ENCODE data around the gene BCL2L12. TPM values are rescaled to one million over a fixed set of nuclear protein-coding genes. Genes with fewer than 3 reads are reported as not detected.
"Not testable (repeated sequence)": the region's sequence is repeated elsewhere in the genome, so short reads cannot be mapped to it uniquely, and the experiment has no call there.

Gene BCL2L12
- total and polyA plus RNA-seq, 4 donors, result 1.6 to 15.7 (median 6.8) TPM

- Histone ChIP-seq H3K27ac (ENCODE audit: low read depth in 1 of 2, low read length in 2 of 2) (peak overlapping the region in 1 of 2 donors; percentile 80), H3K36me3 (ENCODE audit: control insufficient read depth in 4 of 4, insufficient read depth in 3 of 4, low read depth in 1 of 4, low read length in 3 of 4) (no peaks in the 10 kb centered on the region), H3K9me3 (ENCODE audit: control insufficient read depth in 4 of 4, low read length in 3 of 4) (no peaks in the 10 kb centered on the region), H3K4me3 (ENCODE audit: low read depth in 1 of 3, low read length in 3 of 3) (no peak overlapping the region), H3K9ac (ENCODE audit: low read depth in 1 of 2, low read length in 2 of 2) (no peak overlapping the region), H3K27me3 (ENCODE audit: control insufficient read depth in 4 of 4, insufficient read depth in 4 of 4, low read length in 3 of 4) (no peaks in the 10 kb centered on the region), H3K4me1 (ENCODE audit: control insufficient read depth in 4 of 4, insufficient read depth in 4 of 4, low read length in 3 of 4) (no peaks in the 10 kb centered on the region)
- 93% methylated on average over 8 of the region's 8 CpGs for WGBS
- no peak for DNase-seq (ENCODE audit: low spot score)
- TF ChIP-seq NR2F2 (IDR thresholded peaks at IDR 0.05), result no peak
- TF ChIP-seq SP1 (IDR thresholded peaks at IDR 0.05), result no peak
- TF ChIP-seq RXRA (IDR thresholded peaks at IDR 0.05), result no peak
- TF ChIP-seq ATF3 (IDR thresholded peaks at IDR 0.05), result no peak
- TF ChIP-seq MAX (IDR thresholded peaks at IDR 0.05), result no peak
- no peak for TF ChIP-seq RAD21 (IDR thresholded peaks at IDR 0.05)
- no peak for TF ChIP-seq TAF1 (conservative IDR thresholded peaks at IDR 0.05)
- no peak for TF ChIP-seq EGR1 (IDR thresholded peaks at IDR 0.05; ENCODE audit: low read depth in 2 of 2)
- no peak for TF ChIP-seq GABPA (IDR thresholded peaks at IDR 0.05 in 1 of 2, conservative IDR thresholded peaks at IDR 0.05 in 1 of 2)
- no peak for TF ChIP-seq JUND (IDR thresholded peaks at IDR 0.05)
- TF ChIP-seq HNF4A (conservative IDR thresholded peaks at IDR 0.05), result no peak
- TF ChIP-seq ZBTB33 (IDR thresholded peaks at IDR 0.05), result no peak
- no peak for TF ChIP-seq FOXA2 (IDR thresholded peaks at IDR 0.05)
Observed at GRCh38 chr19:49718511-49718910, 52.8 kb downstream of the BCL2L12 start.

- H3K27me3 ChIP-seq (ENCODE audit: control insufficient read depth in 4 of 4, insufficient read depth in 4 of 4, low read length in 3 of 4), result no peaks in the 10 kb centered on the region
- TF ChIP-seq MAX (IDR thresholded peaks at IDR 0.05), result no peak
- TF ChIP-seq JUND (IDR thresholded peaks at IDR 0.05), result no peak
- TF ChIP-seq TAF1 (conservative IDR thresholded peaks at IDR 0.05), result no peak
- no peak for TF ChIP-seq EGR1 (IDR thresholded peaks at IDR 0.05; ENCODE audit: low read depth in 2 of 2)
- no peak for TF ChIP-seq RAD21 (IDR thresholded peaks at IDR 0.05)
- no peaks in the 10 kb centered on the region for H3K36me3 ChIP-seq (ENCODE audit: control insufficient read depth in 4 of 4, insufficient read depth in 3 of 4, low read depth in 1 of 4, low read length in 3 of 4)
- WGBS, result 82% methylated on average over 6 of the region's 6 CpGs
- no peak overlapping the region for H3K9ac ChIP-seq (ENCODE audit: low read depth in 1 of 2, low read length in 2 of 2)
- no peak overlapping the region for H3K27ac ChIP-seq (ENCODE audit: low read depth in 1 of 2, low read length in 2 of 2)
- H3K4me3 ChIP-seq (ENCODE audit: low read depth in 1 of 3, low read length in 3 of 3), result no peak overlapping the region
- H3K4me1 ChIP-seq (ENCODE audit: control insufficient read depth in 4 of 4, insufficient read depth in 4 of 4, low read length in 3 of 4), result no peaks in the 10 kb centered on the region
- no peak for DNase-seq (ENCODE audit: low spot score)
- no peaks in the 10 kb centered on the region for H3K9me3 ChIP-seq (ENCODE audit: control insufficient read depth in 4 of 4, low read length in 3 of 4)
Observed at GRCh38 chr19:49718991-49719390, 53.3 kb downstream of the BCL2L12 start.

GRCh38 chr19:49719420-49719819 is 53.7 kb downstream of the BCL2L12 start:
- H3K27me3 ChIP-seq (ENCODE audit: control insufficient read depth in 4 of 4, insufficient read depth in 4 of 4, low read length in 3 of 4); H3K9me3 ChIP-seq (ENCODE audit: control insufficient read depth in 4 of 4, low read length in 3 of 4); H3K9ac ChIP-seq (ENCODE audit: low read depth in 1 of 2, low read length in 2 of 2); DNase-seq (ENCODE audit: low spot score); H3K36me3 ChIP-seq (ENCODE audit: control insufficient read depth in 4 of 4, insufficient read depth in 3 of 4, low read depth in 1 of 4, low read length in 3 of 4); H3K4me1 ChIP-seq (ENCODE audit: control insufficient read depth in 4 of 4, insufficient read depth in 4 of 4, low read length in 3 of 4); H3K4me3 ChIP-seq (ENCODE audit: low read depth in 1 of 3, low read length in 3 of 3); H3K27ac ChIP-seq (ENCODE audit: low read depth in 1 of 2, low read length in 2 of 2): not testable (repeated sequence)
- WGBS, result 74% methylated on average over 22 of the region's 22 CpGs

Small RNA genes lying within 50 kb of the gene (small RNA-seq; reads per million reads assigned to genes)
- not detected for gene MIR5088

Other genes starting within 250 kb of the BCL2L12 start
- not detected for gene PTH2, start 242.5 kb upstream of the BCL2L12 start, total RNA-seq
- gene PTH2, start 242.5 kb upstream of the BCL2L12 start, polyA plus RNA-seq, result not detected
- gene GFY, start 240.5 kb upstream of the BCL2L12 start, total RNA-seq, result not detected
- not detected for gene GFY, start 240.5 kb upstream of the BCL2L12 start, polyA plus RNA-seq
- under 1 TPM in 1 of 2 donors, not detected in 1; 0.08 TPM for gene SLC17A7, start 224.4 kb upstream of the BCL2L12 start, total RNA-seq
- gene SLC17A7, start 224.4 kb upstream of the BCL2L12 start, polyA plus RNA-seq, result under 1 TPM in 1 of 2 donors, not detected in 1; 0.06 TPM
- 10 to 100 TPM; 48.6 to 59.4 TPM for gene PIH1D1, start 214.1 kb upstream of the BCL2L12 start, total RNA-seq
- gene PIH1D1, start 214.1 kb upstream of the BCL2L12 start, polyA plus RNA-seq, result 10 to 100 TPM; 41.4 to 45.8 TPM
- gene ALDH16A1, start 212.7 kb upstream of the BCL2L12 start, total RNA-seq, result 10 to 100 TPM; 21.3 to 35.8 TPM
- gene ALDH16A1, start 212.7 kb upstream of the BCL2L12 start, polyA plus RNA-seq, result 10 to 100 TPM in 1 of 2 donors, 1 to 10 TPM in 1; 5.2 to 21.8 TPM
- gene FLT3LG, start 191.7 kb upstream of the BCL2L12 start, total RNA-seq, result 1 to 10 TPM in 1 of 2 donors, under 1 TPM in 1; 0.65 to 1.8 TPM
- gene FLT3LG, start 191.7 kb upstream of the BCL2L12 start, polyA plus RNA-seq, result 1 to 10 TPM; 2.5 to 4.3 TPM
- gene RPL13A, start 178.3 kb upstream of the BCL2L12 start, total RNA-seq, result 1,000 to 10,000 TPM in 1 of 2 donors, 100 to 1,000 TPM in 1; 444 to 1,553 TPM
- gene RPL13A, start 178.3 kb upstream of the BCL2L12 start, polyA plus RNA-seq, result 1,000 to 10,000 TPM in 1 of 2 donors, 100 to 1,000 TPM in 1; 472 to 1,021 TPM
- 1,000 to 10,000 TPM in 1 of 2 donors, 100 to 1,000 TPM in 1; 985 to 1,212 TPM for gene RPS11, start 169.5 kb upstream of the BCL2L12 start, total RNA-seq
- 1,000 to 10,000 TPM in 1 of 2 donors, 100 to 1,000 TPM in 1; 514 to 1,329 TPM for gene RPS11, start 169.5 kb upstream of the BCL2L12 start, polyA plus RNA-seq
- 100 to 1,000 TPM; 123 to 146 TPM for gene FCGRT, start 153.3 kb upstream of the BCL2L12 start, total RNA-seq
- gene FCGRT, start 153.3 kb upstream of the BCL2L12 start, polyA plus RNA-seq, result 100 to 1,000 TPM; 237 TPM
- 1 to 10 TPM; 4.9 to 9.8 TPM for gene RCN3, start 137.9 kb upstream of the BCL2L12 start, total RNA-seq
- gene RCN3, start 137.9 kb upstream of the BCL2L12 start, polyA plus RNA-seq, result 1 to 10 TPM; 5.8 to 8.2 TPM
- 10 to 100 TPM; 19.3 to 33.3 TPM for gene NOSIP, start 85.4 kb upstream of the BCL2L12 start, total RNA-seq
- gene NOSIP, start 85.4 kb upstream of the BCL2L12 start, polyA plus RNA-seq, result 10 to 100 TPM; 27.7 to 45.2 TPM
- gene PRRG2, start 84.6 kb upstream of the BCL2L12 start, total RNA-seq, result 1 to 10 TPM; 1.1 to 1.4 TPM
- gene PRRG2, start 84.6 kb upstream of the BCL2L12 start, polyA plus RNA-seq, result 1 to 10 TPM; 2.8 TPM
- 1 to 10 TPM; 2.8 TPM for gene PRR12, start 74.8 kb upstream of the BCL2L12 start, total RNA-seq
- gene PRR12, start 74.8 kb upstream of the BCL2L12 start, polyA plus RNA-seq, result 1 to 10 TPM in 1 of 2 donors, under 1 TPM in 1; 0.86 to 3.5 TPM
- 1 to 10 TPM; 4.1 to 5.7 TPM for gene RRAS, start 25.8 kb upstream of the BCL2L12 start, total RNA-seq
- 10 to 100 TPM; 16.5 to 18.5 TPM for gene RRAS, start 25.8 kb upstream of the BCL2L12 start, polyA plus RNA-seq
- 10 to 100 TPM in 1 of 2 donors, 1 to 10 TPM in 1; 9.2 to 10.6 TPM for gene SCAF1, start 23.7 kb upstream of the BCL2L12 start, total RNA-seq
- gene SCAF1, start 23.7 kb upstream of the BCL2L12 start, polyA plus RNA-seq, result 10 to 100 TPM in 1 of 2 donors, 1 to 10 TPM in 1; 4.6 to 17.6 TPM
- 10 to 100 TPM; 24.4 to 31.7 TPM for gene IRF3, start 76 bp upstream of the BCL2L12 start, total RNA-seq
- gene IRF3, start 76 bp upstream of the BCL2L12 start, polyA plus RNA-seq, result 10 to 100 TPM; 18.2 to 33.6 TPM
- 10 to 100 TPM; 61.6 to 67.2 TPM for gene PRMT1, start 11.3 kb downstream of the BCL2L12 start, total RNA-seq
- gene PRMT1, start 11.3 kb downstream of the BCL2L12 start, polyA plus RNA-seq, result 10 to 100 TPM; 35.1 to 46.0 TPM
- under 1 TPM; 0.28 to 0.84 TPM for gene ADM5, start 23.7 kb downstream of the BCL2L12 start, total RNA-seq
- under 1 TPM; 0.11 to 0.23 TPM for gene ADM5, start 23.7 kb downstream of the BCL2L12 start, polyA plus RNA-seq
- gene CPT1C, start 25.2 kb downstream of the BCL2L12 start, total RNA-seq, result under 1 TPM; 0.37 to 0.50 TPM
- under 1 TPM; 0.67 to 0.75 TPM for gene CPT1C, start 25.2 kb downstream of the BCL2L12 start, polyA plus RNA-seq
- under 1 TPM; 0.08 to 0.61 TPM for gene TSKS, start 97.4 kb downstream of the BCL2L12 start, total RNA-seq
- gene TSKS, start 97.4 kb downstream of the BCL2L12 start, polyA plus RNA-seq, result under 1 TPM in 1 of 2 donors, not detected in 1; 0.07 TPM
- 100 to 1,000 TPM in 1 of 2 donors, 10 to 100 TPM in 1; 58.0 to 123 TPM for gene AP2A1, start 101.1 kb downstream of the BCL2L12 start, total RNA-seq
- gene AP2A1, start 101.1 kb downstream of the BCL2L12 start, polyA plus RNA-seq, result 10 to 100 TPM; 20.1 to 57.0 TPM
- gene FUZ, start 147.4 kb downstream of the BCL2L12 start, total RNA-seq, result 10 to 100 TPM in 1 of 2 donors, 1 to 10 TPM in 1; 3.8 to 12.5 TPM
- gene FUZ, start 147.4 kb downstream of the BCL2L12 start, polyA plus RNA-seq, result 1 to 10 TPM; 6.4 to 7.6 TPM
- gene MED25, start 152.4 kb downstream of the BCL2L12 start, total RNA-seq, result 10 to 100 TPM in 1 of 2 donors, 1 to 10 TPM in 1; 7.6 to 24.1 TPM
- gene MED25, start 152.4 kb downstream of the BCL2L12 start, polyA plus RNA-seq, result 10 to 100 TPM in 1 of 2 donors, 1 to 10 TPM in 1; 4.7 to 11.5 TPM
- gene PTOV1, start 185.2 kb downstream of the BCL2L12 start, total RNA-seq, result 10 to 100 TPM; 38.0 to 40.7 TPM
- 10 to 100 TPM; 41.9 to 52.3 TPM for gene PTOV1, start 185.2 kb downstream of the BCL2L12 start, polyA plus RNA-seq
- gene PNKP, start 201.6 kb downstream of the BCL2L12 start, total RNA-seq, result 10 to 100 TPM; 17.3 to 30.9 TPM
- gene PNKP, start 201.6 kb downstream of the BCL2L12 start, polyA plus RNA-seq, result 10 to 100 TPM; 18.5 to 21.1 TPM
- gene AKT1S1, start 211.4 kb downstream of the BCL2L12 start, total RNA-seq, result 10 to 100 TPM in 1 of 2 donors, 1 to 10 TPM in 1; 6.8 to 10.3 TPM
- gene AKT1S1, start 211.4 kb downstream of the BCL2L12 start, polyA plus RNA-seq, result 10 to 100 TPM; 15.4 to 43.9 TPM
- 10 to 100 TPM; 11.3 to 14.9 TPM for gene TBC1D17, start 211.8 kb downstream of the BCL2L12 start, total RNA-seq
- gene TBC1D17, start 211.8 kb downstream of the BCL2L12 start, polyA plus RNA-seq, result 10 to 100 TPM; 19.5 to 27.9 TPM
- gene IL4I1, start 231.0 kb downstream of the BCL2L12 start, total RNA-seq, result under 1 TPM; 0.08 to 0.75 TPM
- under 1 TPM; 0.17 to 0.30 TPM for gene IL4I1, start 231.0 kb downstream of the BCL2L12 start, polyA plus RNA-seq